H9 (cell line): ENCODE data around the gene TMEM233. TPM values are rescaled to one million over a fixed set of nuclear protein-coding genes. Genes with fewer than 3 reads are reported as not detected.

ENCODE experiments used
- DNase-seq: peaks from one replicate; pipeline ENCODE4 v3.0.0-alpha.2; 2017
- H2AFZ ChIP-seq: one replicate; pipeline ENCODE4 v1.6.1; 2013; ENCODE audit warnings: mild to moderate bottlenecking, low read length, control low read depth, moderate library complexity
- H2AK5ac ChIP-seq: 2 replicates; pipeline ENCODE4 v1.6.1; 2013; ENCODE audit warnings: low read length, control low read depth, mixed read lengths; ENCODE audit not compliant: insufficient read length
- H2BK120ac ChIP-seq: one replicate; pipeline ENCODE4 v1.6.1; 2013; ENCODE audit warnings: low read depth, mild to moderate bottlenecking, low read length, control low read depth, inconsistent platforms; ENCODE audit not compliant: poor library complexity, severe bottlenecking
- H2BK12ac ChIP-seq: 2 replicates; pipeline ENCODE4 v1.6.1; 2013; ENCODE audit warnings: low read length, control low read depth, mixed read lengths, low read depth; ENCODE audit not compliant: insufficient read length
- H2BK15ac ChIP-seq: 2 replicates; pipeline ENCODE4 v1.6.1; 2013; ENCODE audit warnings: low read depth, low read length, control low read depth
- H2BK20ac ChIP-seq: one replicate; pipeline ENCODE4 v1.6.1; 2013; ENCODE audit warnings: low read depth, mild to moderate bottlenecking, low read length, control low read depth, inconsistent platforms; ENCODE audit not compliant: poor library complexity, severe bottlenecking
- H2BK5ac ChIP-seq: 2 replicates; pipeline ENCODE4 v1.6.1; 2013; ENCODE audit warnings: low read length, control low read depth, mixed read lengths; ENCODE audit not compliant: insufficient read length
- H3K14ac ChIP-seq: 2 replicates; pipeline ENCODE4 v1.6.1; 2013; ENCODE audit warnings: low read length, control low read depth; ENCODE audit not compliant: insufficient read depth
- H3K18ac ChIP-seq: 2 replicates; pipeline ENCODE4 v1.6.1; 2013; ENCODE audit warnings: low read depth, mild to moderate bottlenecking, mixed read lengths, low read length, control low read depth; ENCODE audit not compliant: insufficient read length
- H3K23ac ChIP-seq: 2 replicates; pipeline ENCODE4 v1.6.1; 2013; ENCODE audit warnings: low read length, control low read depth, mixed read lengths, low read depth; ENCODE audit not compliant: insufficient read length
- H3K23me2 ChIP-seq: 2 replicates; pipeline ENCODE4 v1.6.1; 2013; ENCODE audit warnings: low read depth, mild to moderate bottlenecking, mixed read lengths, low read length, control low read depth; ENCODE audit not compliant: insufficient read length, poor library complexity, severe bottlenecking
- H3K27ac ChIP-seq: 2 replicates; pipeline ENCODE4 v1.5.1; 2013; ENCODE audit warnings: low read length, control low read depth, mixed read lengths, low read depth; ENCODE audit not compliant: insufficient read length
- H3K27me3 ChIP-seq: 2 replicates; pipeline ENCODE4 v1.6.1; 2013; ENCODE audit warnings: low read length, control low read depth, inconsistent platforms; ENCODE audit not compliant: insufficient read depth
- H3K4ac ChIP-seq: 2 replicates; pipeline ENCODE4 v1.6.1; 2013; ENCODE audit warnings: low read depth, mild to moderate bottlenecking, control low read depth, inconsistent platforms, low read length, moderate library complexity
- H3K4me1 ChIP-seq: 2 replicates; pipeline ENCODE4 v1.6.1; 2013; ENCODE audit warnings: low read length, control low read depth, inconsistent platforms; ENCODE audit not compliant: insufficient read depth
- H3K4me2 ChIP-seq: 2 replicates; pipeline ENCODE4 v1.6.1; 2013; ENCODE audit warnings: low read length, control low read depth, mixed read lengths; ENCODE audit not compliant: insufficient read length, insufficient read depth
- H3K56ac ChIP-seq: 2 replicates; pipeline ENCODE4 v1.6.1; 2013; ENCODE audit warnings: low read depth, mild to moderate bottlenecking, mixed read lengths, low read length, control low read depth; ENCODE audit not compliant: insufficient read length
- H3K79me1 ChIP-seq: 2 replicates; pipeline ENCODE4 v1.6.1; 2013; ENCODE audit warnings: low read depth, mild to moderate bottlenecking, moderate library complexity, low read length, control low read depth, inconsistent platforms; ENCODE audit not compliant: insufficient read depth, poor library complexity, severe bottlenecking
- H3K79me2 ChIP-seq: 2 replicates; pipeline ENCODE4 v1.6.1; 2013; ENCODE audit warnings: low read length, control low read depth, inconsistent platforms; ENCODE audit not compliant: insufficient read depth
- H3K9ac ChIP-seq: 2 replicates; pipeline ENCODE4 v1.6.1; 2013; ENCODE audit warnings: low read length, control low read depth, mixed read lengths; ENCODE audit not compliant: insufficient read length; ENCODE audit errors: extremely low read depth
- H3K9me3 ChIP-seq: one replicate; pipeline ENCODE4 v1.6.1; 2013; ENCODE audit warnings: low read depth, low read length, inconsistent platforms; ENCODE audit not compliant: control insufficient read depth
- H3T11ph ChIP-seq: one replicate; pipeline ENCODE4 v1.6.1; 2013; ENCODE audit warnings: mild to moderate bottlenecking, low read length, control low read depth, inconsistent platforms
- H4K20me1 ChIP-seq: one replicate; pipeline ENCODE4 v1.6.1; 2013; ENCODE audit not compliant: control insufficient read depth, insufficient read length, insufficient read depth
- H4K5ac ChIP-seq: 2 replicates; pipeline ENCODE4 v1.6.1; 2013; ENCODE audit warnings: low read depth, mild to moderate bottlenecking, mixed read lengths, low read length, control low read depth; ENCODE audit not compliant: insufficient read length
- H4K8ac ChIP-seq: replicated peaks from 2 replicates; pipeline ENCODE4 v1.6.1; 2013; ENCODE audit warnings: low read length, control low read depth, mixed read lengths, low read depth; ENCODE audit not compliant: insufficient read length
- H4K91ac ChIP-seq: 2 replicates; pipeline ENCODE4 v1.6.1; 2013; ENCODE audit warnings: low read depth, mild to moderate bottlenecking, moderate library complexity, mixed read lengths, low read length, control low read depth; ENCODE audit not compliant: insufficient read length
- H3K27ac Mint-ChIP-seq, 3 experiments: 2 replicates in 2 of 3; 3 replicates in 1 of 3; pipeline ENCODE4 v1.8.0; 2020 to 2021; ENCODE audit warnings: mixed read lengths in 3 of 3, mild to moderate bottlenecking in 1 of 3, moderate library complexity in 1 of 3
- H3K27me3 Mint-ChIP-seq: 2 replicates; pipeline ENCODE4 v1.8.0; 2021; ENCODE audit warnings: low read depth, mild to moderate bottlenecking, moderate library complexity, mixed read lengths
- H3K36me3 Mint-ChIP-seq, 3 experiments: 2 replicates in 2 of 3; 3 replicates in 1 of 3; pipeline ENCODE4 v1.8.0; 2020 to 2021; ENCODE audit warnings: low read depth in 3 of 3, mixed read lengths in 3 of 3; ENCODE audit not compliant: insufficient read depth in 1 of 3
- H3K4me1 Mint-ChIP-seq, 2 experiments: 2 replicates each; pipeline ENCODE4 v1.8.0; 2020; ENCODE audit warnings: mixed read lengths in 2 of 2
- H3K4me3 Mint-ChIP-seq, 2 experiments: 2 replicates in 1 of 2; 3 replicates in 1 of 2; pipeline ENCODE4 v1.8.0; 2020 to 2021; ENCODE audit warnings: mild to moderate bottlenecking in 2 of 2, mixed read lengths in 2 of 2, moderate library complexity in 1 of 2
- H3K9me3 Mint-ChIP-seq, 2 experiments: 2 replicates in 1 of 2; 3 replicates in 1 of 2; pipeline ENCODE4 v1.8.0; 2020; ENCODE audit warnings: mild to moderate bottlenecking in 2 of 2, mixed read lengths in 2 of 2, moderate library complexity in 1 of 2
- WGBS: extraction: QIAGEN DNeasy Blood & Tissue Kit; methylation state at CpG from one replicate; pipeline ENCODE4 v1.1.7; 2013; ENCODE audit warnings: missing lambda C conversion rate, low lambda C conversion rate, mixed read lengths; ENCODE audit not compliant: insufficient read length; ENCODE audit errors: extremely low coverage; 5-methylcytosine and 5-hydroxymethylcytosine counted together
- total RNA-seq: library from RNA; stranded (reverse); gene quantifications from 2 replicates; pipeline ENCODE4 v1.2.1, GENCODE V29; 2021
- TF ChIP-seq, protein P1 (sequence below): fragments of 200-600 bp; sonication (generic); conservative IDR thresholded peaks from 3 replicates; pipeline ENCODE4 v1.8.0; 2021; ENCODE audit warnings: antibody characterized with exemption, mild to moderate bottlenecking

TMEM233 gene
- total RNA-seq, 1 experiment from 2014 or later: not detected

DNA sequence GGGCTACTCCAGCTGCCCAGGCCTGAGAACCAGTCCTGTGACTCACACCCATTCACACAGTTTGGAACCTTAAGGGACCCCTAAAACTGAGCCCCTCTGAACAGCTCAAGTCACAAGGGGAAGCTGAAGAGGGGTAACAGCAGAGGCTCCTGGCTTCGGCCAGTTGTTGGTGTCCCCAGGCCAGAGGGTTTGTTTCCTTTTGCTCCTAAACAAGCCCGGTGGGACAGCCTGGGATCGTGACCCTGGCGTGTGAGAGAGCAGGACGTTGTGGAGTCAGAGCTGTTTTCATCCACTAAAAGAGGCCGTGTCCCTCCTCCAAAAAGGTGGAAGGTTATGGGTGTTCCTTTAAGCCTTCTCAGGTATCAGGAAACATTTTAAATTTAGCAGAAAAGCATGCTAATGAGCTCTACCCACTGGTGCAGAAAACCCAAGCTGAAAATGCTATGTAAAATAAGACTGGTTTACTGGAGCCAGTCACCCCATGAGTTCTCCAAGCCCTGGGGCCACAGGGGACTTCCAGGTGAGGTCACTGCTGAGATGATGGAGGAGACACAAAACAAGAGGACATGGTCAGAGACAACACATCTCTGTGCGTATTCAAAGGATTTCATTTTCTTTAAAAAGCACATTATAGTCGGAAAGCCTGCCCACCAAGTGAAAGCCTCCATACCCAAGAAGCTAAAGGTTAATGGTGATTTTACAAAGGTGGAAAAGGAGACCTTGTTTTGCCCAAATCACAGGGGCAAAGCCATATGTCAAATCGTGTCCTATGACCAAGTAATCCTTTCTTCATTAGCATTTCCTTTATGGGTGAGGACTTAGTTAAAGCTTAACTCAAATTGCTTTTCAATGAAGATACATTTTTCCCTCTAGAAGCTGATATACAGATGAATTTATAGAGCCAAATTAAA lies 88.4 kb downstream of the TMEM233 start:
- H4K91ac ChIP-seq: no peak overlapping the region
- no peaks in the 10 kb centered on the region for H3K79me1 ChIP-seq
- no peaks in the 10 kb centered on the region for H3K27me3 Mint-ChIP-seq
- H4K5ac ChIP-seq: no peak overlapping the region
- no peak overlapping the region for H3K4ac ChIP-seq
- H3K4me1 Mint-ChIP-seq: peaks cover 17 to 33% of the 10 kb centered on the region in 2 experiments
- no peak overlapping the region for H3K23ac ChIP-seq
- H4K20me1 ChIP-seq: no peaks in the 10 kb centered on the region
- H2BK5ac ChIP-seq: no peak overlapping the region
- no peaks in the 10 kb centered on the region for H3K23me2 ChIP-seq
- H3K18ac ChIP-seq: no peak overlapping the region
- H2BK15ac ChIP-seq: no peak overlapping the region
- peak overlapping the region; percentile 70 to 95 (median 93); a peak in 6 of 7 replicates for H3K27ac Mint-ChIP-seq
- H3K56ac ChIP-seq: no peak overlapping the region
- H3K9me3 Mint-ChIP-seq: no peaks in the 10 kb centered on the region; a peak in 1 of 5 replicates
- no peaks in the 10 kb centered on the region for H3K27me3 ChIP-seq
- no peak overlapping the region for H3K27ac ChIP-seq
- H2AFZ ChIP-seq: no peak overlapping the region
- no peak overlapping the region for H2AK5ac ChIP-seq
- no peak overlapping the region for H3K9ac ChIP-seq
- H3K4me2 ChIP-seq: no peak overlapping the region
- no peak for DNase-seq
- no peak overlapping the region for H3K4me3 Mint-ChIP-seq
- H3K9me3 ChIP-seq: no peaks in the 10 kb centered on the region
- H3K14ac ChIP-seq: no peak overlapping the region
- no peak overlapping the region for H3T11ph ChIP-seq
- H2BK20ac ChIP-seq: no peak overlapping the region
- no CpG with 5 or more reads among the region's 9 CpGs for WGBS
- no peaks in the 10 kb centered on the region for H3K4me1 ChIP-seq
- no peaks in the 10 kb centered on the region for H3K79me2 ChIP-seq
- no peak overlapping the region for H2BK12ac ChIP-seq
- H3K36me3 Mint-ChIP-seq: peaks cover 30 to 63% (median 47%) of the 10 kb centered on the region in 3 experiments; a peak in 6 of 7 replicates
- H2BK120ac ChIP-seq: no peak overlapping the region
- TF ChIP-seq, protein P1, sequence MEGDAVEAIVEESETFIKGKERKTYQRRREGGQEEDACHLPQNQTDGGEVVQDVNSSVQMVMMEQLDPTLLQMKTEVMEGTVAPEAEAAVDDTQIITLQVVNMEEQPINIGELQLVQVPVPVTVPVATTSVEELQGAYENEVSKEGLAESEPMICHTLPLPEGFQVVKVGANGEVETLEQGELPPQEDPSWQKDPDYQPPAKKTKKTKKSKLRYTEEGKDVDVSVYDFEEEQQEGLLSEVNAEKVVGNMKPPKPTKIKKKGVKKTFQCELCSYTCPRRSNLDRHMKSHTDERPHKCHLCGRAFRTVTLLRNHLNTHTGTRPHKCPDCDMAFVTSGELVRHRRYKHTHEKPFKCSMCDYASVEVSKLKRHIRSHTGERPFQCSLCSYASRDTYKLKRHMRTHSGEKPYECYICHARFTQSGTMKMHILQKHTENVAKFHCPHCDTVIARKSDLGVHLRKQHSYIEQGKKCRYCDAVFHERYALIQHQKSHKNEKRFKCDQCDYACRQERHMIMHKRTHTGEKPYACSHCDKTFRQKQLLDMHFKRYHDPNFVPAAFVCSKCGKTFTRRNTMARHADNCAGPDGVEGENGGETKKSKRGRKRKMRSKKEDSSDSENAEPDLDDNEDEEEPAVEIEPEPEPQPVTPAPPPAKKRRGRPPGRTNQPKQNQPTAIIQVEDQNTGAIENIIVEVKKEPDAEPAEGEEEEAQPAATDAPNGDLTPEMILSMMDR: no peak
- H4K8ac ChIP-seq: no peak overlapping the region
